Fibroblast of pulmonary artery (primary cell): ENCODE data around the gene ANKRD10.
"Not testable (repeated sequence)": the region's sequence is repeated elsewhere in the genome, so short reads cannot be mapped to it uniquely, and the experiment has no call there.

Experiments
- DNase-seq: peaks from one replicate; pipeline ENCODE4 v3.0.0-alpha.2; 2010; ENCODE audit warnings: low read depth
- H3K4me3 ChIP-seq: replicated peaks from 2 replicates; pipeline ENCODE4 v1.5.1; 2011; ENCODE audit warnings: low read depth, mild to moderate bottlenecking, control low read depth, low read length, moderate library complexity
- TF ChIP-seq, protein P1 (sequence below): IDR thresholded peaks from 2 replicates; pipeline ENCODE4 v1.5.1; 2011; ENCODE audit warnings: mild to moderate bottlenecking, control low read depth, low read length, inconsistent platforms; ENCODE audit errors: missing control alignments

Gene ANKRD10

GRCh38 chr13:110950356-110950755, 35.5 kb upstream of the ANKRD10 start:
- no peak overlapping the region for H3K4me3 ChIP-seq
- TF ChIP-seq, protein P1, sequence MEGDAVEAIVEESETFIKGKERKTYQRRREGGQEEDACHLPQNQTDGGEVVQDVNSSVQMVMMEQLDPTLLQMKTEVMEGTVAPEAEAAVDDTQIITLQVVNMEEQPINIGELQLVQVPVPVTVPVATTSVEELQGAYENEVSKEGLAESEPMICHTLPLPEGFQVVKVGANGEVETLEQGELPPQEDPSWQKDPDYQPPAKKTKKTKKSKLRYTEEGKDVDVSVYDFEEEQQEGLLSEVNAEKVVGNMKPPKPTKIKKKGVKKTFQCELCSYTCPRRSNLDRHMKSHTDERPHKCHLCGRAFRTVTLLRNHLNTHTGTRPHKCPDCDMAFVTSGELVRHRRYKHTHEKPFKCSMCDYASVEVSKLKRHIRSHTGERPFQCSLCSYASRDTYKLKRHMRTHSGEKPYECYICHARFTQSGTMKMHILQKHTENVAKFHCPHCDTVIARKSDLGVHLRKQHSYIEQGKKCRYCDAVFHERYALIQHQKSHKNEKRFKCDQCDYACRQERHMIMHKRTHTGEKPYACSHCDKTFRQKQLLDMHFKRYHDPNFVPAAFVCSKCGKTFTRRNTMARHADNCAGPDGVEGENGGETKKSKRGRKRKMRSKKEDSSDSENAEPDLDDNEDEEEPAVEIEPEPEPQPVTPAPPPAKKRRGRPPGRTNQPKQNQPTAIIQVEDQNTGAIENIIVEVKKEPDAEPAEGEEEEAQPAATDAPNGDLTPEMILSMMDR: no peak
- DNase-seq: no peak

DNA sequence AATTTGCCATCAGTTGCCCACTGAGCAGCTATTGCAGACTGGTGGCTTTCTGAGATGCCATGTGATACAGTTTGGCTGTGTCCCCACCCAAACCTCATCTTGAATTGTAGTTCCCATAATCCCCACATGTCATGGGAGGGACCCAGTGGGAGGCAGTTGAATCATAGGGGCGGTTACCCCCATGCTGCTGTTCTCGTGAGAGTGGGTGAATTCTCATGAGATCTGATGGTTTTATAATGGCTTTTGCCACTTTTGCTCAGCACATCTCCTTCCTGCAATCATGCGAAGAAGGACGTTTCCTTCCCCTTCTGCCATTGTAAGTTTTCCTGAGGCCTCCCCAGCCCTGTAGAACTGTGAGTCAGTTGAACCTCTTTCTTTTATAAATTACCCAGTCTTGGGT, 34.8 kb upstream of the ANKRD10 start:
- DNase-seq: no peak
- TF ChIP-seq, protein P1: no peak
- no peak overlapping the region for H3K4me3 ChIP-seq

DNA sequence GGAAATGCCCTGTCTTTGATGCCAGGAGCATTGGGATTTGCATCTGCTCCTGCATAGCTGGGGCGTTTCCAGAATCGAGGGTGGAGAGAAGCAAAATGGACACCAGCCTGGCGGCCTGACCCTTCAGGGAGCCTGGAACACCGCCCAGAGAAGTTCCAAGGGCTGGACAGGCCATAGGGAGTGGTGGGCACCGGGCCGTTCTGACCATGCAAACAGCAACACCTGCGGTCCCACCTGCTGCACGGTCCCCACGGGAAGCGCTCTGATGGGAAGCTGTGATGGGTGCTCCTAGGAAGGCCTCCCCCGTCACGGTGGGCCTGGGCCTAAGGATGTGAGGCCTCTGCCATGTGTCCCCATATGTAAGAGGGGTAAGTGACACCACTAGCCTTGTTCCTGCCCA, 34.2 kb upstream of the ANKRD10 start:
- no peak for DNase-seq
- TF ChIP-seq, protein P1: no peak
- no peak overlapping the region for H3K4me3 ChIP-seq

GRCh38 chr13:110947338-110947737, 32.5 kb upstream of the ANKRD10 start:
- not testable (repeated sequence) for H3K4me3 ChIP-seq, DNase-seq

DNA sequence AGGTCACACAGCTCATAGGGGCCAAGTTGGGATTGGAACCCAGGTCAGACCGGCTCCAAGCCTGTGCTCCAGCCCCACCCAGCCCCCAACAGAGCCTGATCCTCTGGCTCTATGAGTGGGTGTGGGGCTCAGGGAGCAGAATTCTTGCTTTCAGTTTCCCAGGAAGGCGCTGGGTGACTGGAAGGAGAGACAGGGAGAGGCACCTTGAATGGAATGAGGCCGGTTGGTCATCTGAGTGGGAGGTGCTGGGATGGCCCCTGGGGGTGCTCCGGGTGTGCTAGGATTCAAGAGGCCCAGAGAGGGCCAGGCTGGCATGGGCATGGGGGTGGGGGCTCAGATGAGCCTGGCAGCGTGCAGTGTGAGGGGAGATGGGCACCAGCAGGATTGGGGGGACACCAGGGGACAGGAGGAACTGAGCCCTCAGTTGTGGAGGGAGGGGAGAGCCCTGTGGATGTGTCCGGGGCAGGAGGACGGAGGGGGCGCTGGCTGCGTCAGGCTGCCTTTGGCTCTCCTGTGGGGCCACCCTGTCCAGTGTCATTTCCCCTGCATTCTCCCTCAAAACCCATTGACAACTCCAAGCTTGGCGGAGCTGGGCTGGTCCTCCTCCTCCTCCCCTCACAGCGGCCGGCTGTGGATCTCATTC, 31.2 kb upstream of the ANKRD10 start:
- TF ChIP-seq, protein P1: no peak
- H3K4me3 ChIP-seq: no peak overlapping the region
- DNase-seq: no peak

- TF ChIP-seq, protein P1: no peak
- H3K4me3 ChIP-seq: no peak overlapping the region
- no peak for DNase-seq
Observed at GRCh38 chr13:110944968-110945927, 30.4 kb upstream of the ANKRD10 start.

GRCh38 chr13:110944121-110944967, 29.5 kb upstream of the ANKRD10 start:
- DNase-seq: peak; percentile 78
- TF ChIP-seq, protein P1: peak; percentile 86
- no peak overlapping the region for H3K4me3 ChIP-seq
